Muscle of leg (tissue), 16 donors: ENCODE results near the gene HAPSTR1. TPM values are rescaled to one million over a fixed set of nuclear protein-coding genes. Genes with fewer than 3 reads are reported as not detected.
A peak's percentile ranks its signal among the peaks of the same experiment; 100 is the strongest.
"Not testable (repeated sequence)": the region's sequence is repeated elsewhere in the genome, so short reads cannot be mapped to it uniquely, and the experiment has no call there.

Experiments
- DNase-seq: peaks from one replicate; pipeline ENCODE4 v3.0.0; 2013
- H3K27ac ChIP-seq: one replicate; pipeline ENCODE4 v1.5.1; 2013; ENCODE audit warnings: mild to moderate bottlenecking, low read length, control low read depth
- H3K27me3 ChIP-seq: one replicate; pipeline ENCODE4 v1.6.1; 2013; ENCODE audit warnings: low read length; ENCODE audit not compliant: control insufficient read depth, insufficient read depth
- H3K36me3 ChIP-seq: one replicate; pipeline ENCODE4 v1.6.1; 2013; ENCODE audit warnings: low read length; ENCODE audit not compliant: control insufficient read depth, insufficient read depth
- H3K4me1 ChIP-seq: one replicate; pipeline ENCODE4 v1.6.1; 2013; ENCODE audit warnings: low read length; ENCODE audit not compliant: control insufficient read depth, insufficient read depth
- H3K4me3 ChIP-seq: one replicate; pipeline ENCODE4 v1.5.1; 2013; ENCODE audit warnings: low read length, control low read depth
- H3K9me3 ChIP-seq: replicated peaks from 2 replicates; pipeline ENCODE4 v1.6.1; 2013; ENCODE audit warnings: low read depth, low read length; ENCODE audit not compliant: control insufficient read depth
- WGBS: methylation state at CpG from one replicate; pipeline ENCODE4 v1.1.5; 2013; ENCODE audit warnings: missing lambda C conversion rate; ENCODE audit not compliant: insufficient coverage; 5-methylcytosine and 5-hydroxymethylcytosine counted together
- long read RNA-seq, 11 donors: transcript quantifications; one replicate each; lab custom pipeline, GENCODE V29; 2026
- polyA plus RNA-seq, 8 donors: library from polyadenylated mRNA; unstranded; fragments of 120-200 nt; gene quantifications; one replicate each; pipeline versions ENCODE4 v1.2.1 to v1.2.3, GENCODE V29; 2013; ENCODE audit warnings: inconsistent platforms in 1 of 8, low replicate concordance in 1 of 8; ENCODE audit not compliant: insufficient read length in 8 of 8, insufficient read depth in 1 of 8
- total RNA-seq: library from RNA; stranded (reverse); fragments of 120-200 nt; gene quantifications from one replicate; pipeline ENCODE4 v1.2.4, GENCODE V29; 2013

Gene HAPSTR1, protein sequence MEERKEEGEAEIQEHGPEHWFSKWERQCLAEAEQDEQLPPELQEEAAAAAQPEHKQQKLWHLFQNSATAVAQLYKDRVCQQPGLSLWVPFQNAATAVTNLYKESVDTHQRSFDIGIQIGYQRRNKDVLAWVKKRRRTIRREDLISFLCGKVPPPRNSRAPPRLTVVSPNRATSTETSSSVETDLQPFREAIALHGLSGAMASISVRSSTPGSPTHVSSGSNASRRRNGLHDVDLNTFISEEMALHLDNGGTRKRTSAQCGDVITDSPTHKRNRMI
- total RNA-seq, result 47.8 TPM
- 10 to 100 TPM; 24.9 to 38.5 (median 31.7) TPM for polyA plus RNA-seq
- long read RNA-seq, donor 1, full-length matches to known transcripts, result 4 of 4 reads
- long read RNA-seq, donor 1, partial matches to known transcripts, result 0 of 4 reads
- long read RNA-seq, donor 1, other reads (novel, unspliced or antisense), result 0 of 4 reads
- long read RNA-seq, donor 2, result 0 reads
- long read RNA-seq, donor 3, full-length matches to known transcripts, result 9 of 9 reads
- long read RNA-seq, donor 3, partial matches to known transcripts, result 0 of 9 reads
- long read RNA-seq, donor 3, other reads (novel, unspliced or antisense), result 0 of 9 reads
- long read RNA-seq, donor 4, full-length matches to known transcripts, result 6 of 6 reads
- long read RNA-seq, donor 4, partial matches to known transcripts, result 0 of 6 reads
- long read RNA-seq, donor 4, other reads (novel, unspliced or antisense), result 0 of 6 reads
- long read RNA-seq, donor 5, full-length matches to known transcripts, result 8 of 8 reads
- long read RNA-seq, donor 5, partial matches to known transcripts, result 0 of 8 reads
- long read RNA-seq, donor 5, other reads (novel, unspliced or antisense), result 0 of 8 reads
- long read RNA-seq, donor 6, full-length matches to known transcripts, result 12 of 12 reads
- long read RNA-seq, donor 6, partial matches to known transcripts, result 0 of 12 reads
- long read RNA-seq, donor 6, other reads (novel, unspliced or antisense), result 0 of 12 reads
- long read RNA-seq, donor 7, full-length matches to known transcripts, result 7 of 7 reads
- long read RNA-seq, donor 7, partial matches to known transcripts, result 0 of 7 reads
- long read RNA-seq, donor 7, other reads (novel, unspliced or antisense), result 0 of 7 reads
- long read RNA-seq, donor 8, full-length matches to known transcripts, result 4 of 4 reads
- long read RNA-seq, donor 8, partial matches to known transcripts, result 0 of 4 reads
- long read RNA-seq, donor 8, other reads (novel, unspliced or antisense), result 0 of 4 reads
- long read RNA-seq, donor 9, full-length matches to known transcripts, result 7 of 7 reads
- long read RNA-seq, donor 9, partial matches to known transcripts, result 0 of 7 reads
- long read RNA-seq, donor 9, other reads (novel, unspliced or antisense), result 0 of 7 reads
- long read RNA-seq, donor 10, full-length matches to known transcripts, result 8 of 36 reads
- long read RNA-seq, donor 10, partial matches to known transcripts, result 28 of 36 reads
- long read RNA-seq, donor 10, other reads (novel, unspliced or antisense), result 0 of 36 reads
- long read RNA-seq, donor 11, full-length matches to known transcripts, result 6 of 6 reads
- long read RNA-seq, donor 11, partial matches to known transcripts, result 0 of 6 reads
- long read RNA-seq, donor 11, other reads (novel, unspliced or antisense), result 0 of 6 reads

- WGBS, result under 1% methylated on average over 68 of the region's 79 CpGs
- Histone ChIP-seq H3K27ac (peak within 1 kb of the TSS; percentile 95), H3K27me3 (no peaks in the 10 kb centered on the region), H3K36me3 (peaks cover 8% of the 10 kb centered on the region), H3K9me3 (no peaks in the 10 kb centered on the region), H3K4me1 (peaks cover 22% of the 10 kb centered on the region), H3K4me3 (peak within 1 kb of the TSS; percentile 88)
- peak; percentile 100 for DNase-seq
These were observed at the start of gene HAPSTR1 for GRCh38 chr16:9090960-9091866. Gene HAPSTR1 (plus strand): TSS chr16:9091644. CDS start chr16:9092045, 401 bp downstream.

DNA sequence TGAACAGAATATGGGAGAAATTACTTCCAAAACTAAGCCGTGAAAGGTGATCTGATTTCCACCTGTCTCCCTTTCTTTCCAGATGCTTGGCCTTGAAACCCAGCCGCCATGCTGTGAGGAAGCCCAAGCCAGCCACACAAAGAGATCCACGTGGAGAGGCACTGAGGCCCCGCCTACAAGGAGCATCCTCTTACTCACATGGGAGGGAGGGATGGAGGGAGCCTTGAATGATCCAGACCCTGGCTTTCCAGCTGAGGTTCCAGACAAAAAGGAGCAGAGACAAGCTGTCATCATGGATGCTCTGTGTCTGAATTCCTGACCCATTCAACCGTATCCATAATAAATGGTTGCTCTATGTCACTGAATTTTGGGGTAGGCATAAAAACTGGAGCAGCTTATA lies 48.9 kb upstream of the HAPSTR1 start:
- H3K4me1 ChIP-seq, result no peaks in the 10 kb centered on the region
- no peak overlapping the region for H3K4me3 ChIP-seq
- no peaks in the 10 kb centered on the region for H3K36me3 ChIP-seq
- WGBS, result 81% methylated on average over 3 of the region's 5 CpGs
- no peak for DNase-seq
- H3K27me3 ChIP-seq, result no peaks in the 10 kb centered on the region
- H3K9me3 ChIP-seq, result no peaks in the 10 kb centered on the region
- no peak overlapping the region for H3K27ac ChIP-seq

- DNase-seq, result no peak
- no peaks in the 10 kb centered on the region for H3K9me3 ChIP-seq
- no peak overlapping the region for H3K4me3 ChIP-seq
These were observed 48.3 kb upstream of the HAPSTR1 start for GRCh38 chr16:9042964-9043680.

GRCh38 chr16:9045562-9045961 lies 45.9 kb upstream of the HAPSTR1 start:
- H3K27me3 ChIP-seq, DNase-seq, H3K36me3 ChIP-seq, H3K4me1 ChIP-seq, H3K9me3 ChIP-seq, H3K4me3 ChIP-seq, H3K27ac ChIP-seq: not testable (repeated sequence)
- WGBS, result no CpG with 5 or more reads among the region's 3 CpGs

More at GRCh38 chr16:9042964-9043680, 48.3 kb upstream of the HAPSTR1 start:
- 77% methylated on average over 14 of the region's 15 CpGs for WGBS
- no peaks in the 10 kb centered on the region for H3K27me3 ChIP-seq
- no peak overlapping the region for H3K27ac ChIP-seq
- no peaks in the 10 kb centered on the region for H3K4me1 ChIP-seq
- H3K36me3 ChIP-seq, result no peaks in the 10 kb centered on the region

DNA sequence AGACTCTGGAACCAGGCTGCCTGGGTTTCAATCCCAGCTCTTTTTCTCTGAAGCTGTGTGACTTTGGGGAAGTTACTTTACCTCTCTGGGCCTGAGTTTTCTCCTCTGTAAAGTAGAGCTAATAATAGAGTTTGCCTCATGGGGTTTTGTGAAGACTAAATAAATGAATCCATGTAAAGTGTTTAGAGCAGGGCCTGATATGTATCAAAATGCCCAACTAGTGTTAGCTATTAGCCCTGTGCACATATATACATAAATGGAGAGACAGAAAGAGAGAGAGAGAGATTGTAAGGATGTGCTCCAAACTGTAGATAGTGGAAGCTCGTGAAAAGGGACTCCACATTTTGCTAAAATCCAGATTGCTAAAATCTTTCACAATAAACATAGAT lies 44.8 kb upstream of the HAPSTR1 start:
- Histone ChIP-seq H3K4me1 (no peaks in the 10 kb centered on the region), H3K9me3 (no peaks in the 10 kb centered on the region), H3K4me3 (no peak overlapping the region), H3K27me3 (no peaks in the 10 kb centered on the region), H3K36me3 (no peaks in the 10 kb centered on the region), H3K27ac (no peak overlapping the region)
- no CpG with 5 or more reads among the region's 1 CpG for WGBS
- no peak for DNase-seq

GRCh38 chr16:9047689-9048301 lies 43.6 kb upstream of the HAPSTR1 start:
- no peak overlapping the region for H3K4me3 ChIP-seq

GRCh38 chr16:9048302-9048700 lies 43.1 kb upstream of the HAPSTR1 start:
- WGBS, result 100% methylated on average over 1 of the region's 4 CpGs
- Histone ChIP-seq H3K27me3 (no peaks in the 10 kb centered on the region), H3K9me3 (no peaks in the 10 kb centered on the region), H3K27ac (no peak overlapping the region), H3K4me1 (no peaks in the 10 kb centered on the region), H3K36me3 (no peaks in the 10 kb centered on the region), H3K4me3 (no peak overlapping the region)
- DNase-seq, result no peak

More at GRCh38 chr16:9047689-9048301, 43.6 kb upstream of the HAPSTR1 start:
- no peaks in the 10 kb centered on the region for H3K9me3 ChIP-seq
- no peak overlapping the region for H3K27ac ChIP-seq
- no CpG with 5 or more reads among the region's 7 CpGs for WGBS
- DNase-seq, result peak; percentile 91
- H3K4me1 ChIP-seq, result no peaks in the 10 kb centered on the region
- H3K27me3 ChIP-seq, result no peaks in the 10 kb centered on the region
- no peaks in the 10 kb centered on the region for H3K36me3 ChIP-seq

DNA sequence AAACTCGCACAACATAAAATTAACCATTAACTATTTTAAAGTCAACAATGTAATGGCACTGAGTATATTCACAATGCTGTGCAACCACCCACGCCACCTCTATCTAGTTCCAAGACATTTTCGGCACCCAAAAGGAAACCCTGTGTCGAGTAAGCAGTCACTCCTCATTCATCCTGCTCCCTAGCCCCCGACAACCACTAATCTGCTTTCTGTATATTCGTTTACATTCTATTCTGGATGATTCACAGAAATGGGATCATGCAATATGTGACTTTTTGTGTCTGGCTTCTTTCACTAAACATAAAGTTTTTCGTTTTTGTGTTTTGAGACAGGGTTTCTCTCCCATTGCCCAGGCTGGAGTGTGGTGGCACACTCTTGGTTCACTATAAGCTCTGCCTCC lies 42.2 kb upstream of the HAPSTR1 start:
- no peaks in the 10 kb centered on the region for H3K9me3 ChIP-seq
- H3K4me1 ChIP-seq, result no peaks in the 10 kb centered on the region
- no peak overlapping the region for H3K27ac ChIP-seq
- no peak overlapping the region for H3K4me3 ChIP-seq
- H3K27me3 ChIP-seq, result no peaks in the 10 kb centered on the region
- DNase-seq, result no peak
- WGBS, result 80% methylated on average over 3 of the region's 7 CpGs
- no peaks in the 10 kb centered on the region for H3K36me3 ChIP-seq
